Renal cortex interstitium (tissue), 11 donors: ENCODE data around the gene SRCIN1. TPM values are rescaled to one million over a fixed set of nuclear protein-coding genes. Genes with fewer than 3 reads are reported as not detected.

Experiments used
- DNase-seq, 11 donors: peaks; one replicate each; pipeline ENCODE4 v3.0.0-alpha.2; 2013; ENCODE audit warnings: low read depth in 9 of 11, low spot score in 4 of 11; ENCODE audit errors: extremely low read depth in 1 of 11
- polyA plus RNA-seq, 3 donors: library from polyadenylated mRNA; unstranded; fragments of 120-200 nt; gene quantifications; one replicate each; pipeline ENCODE4 v1.2.1, GENCODE V29; 2013; ENCODE audit not compliant: insufficient read length in 3 of 3

The SRCIN1 gene
- polyA plus RNA-seq, 3 donors, result 3.0 to 6.9 (median 5.3) TPM

GRCh38 chr17:38587203-38587602 lies 18.5 kb downstream of the SRCIN1 start:
- no peak for DNase-seq

DNA sequence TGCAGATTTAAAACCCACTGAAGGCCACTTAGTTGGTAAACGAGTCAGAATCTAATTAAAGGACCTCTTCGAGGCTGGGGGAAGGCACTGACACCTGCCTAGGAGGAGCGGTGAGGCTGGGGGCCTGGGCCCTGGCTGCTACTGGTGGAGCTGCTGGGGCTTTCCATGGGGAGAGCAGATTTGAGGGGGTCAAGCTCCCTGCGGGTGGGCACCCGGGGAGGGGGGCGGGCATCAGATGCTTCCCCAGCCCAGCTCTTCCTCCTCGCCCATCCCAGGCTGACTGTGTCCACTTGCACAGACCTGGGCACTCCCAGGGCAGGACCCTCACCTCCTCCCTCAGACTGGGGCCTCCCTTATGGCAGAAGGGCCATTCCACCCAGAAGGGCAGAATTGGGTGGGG lies 19.0 kb downstream of the SRCIN1 start:
- no peak for DNase-seq

GRCh38 chr17:38585918-38586529 lies 19.7 kb downstream of the SRCIN1 start:
- DNase-seq, result no peak

DNA sequence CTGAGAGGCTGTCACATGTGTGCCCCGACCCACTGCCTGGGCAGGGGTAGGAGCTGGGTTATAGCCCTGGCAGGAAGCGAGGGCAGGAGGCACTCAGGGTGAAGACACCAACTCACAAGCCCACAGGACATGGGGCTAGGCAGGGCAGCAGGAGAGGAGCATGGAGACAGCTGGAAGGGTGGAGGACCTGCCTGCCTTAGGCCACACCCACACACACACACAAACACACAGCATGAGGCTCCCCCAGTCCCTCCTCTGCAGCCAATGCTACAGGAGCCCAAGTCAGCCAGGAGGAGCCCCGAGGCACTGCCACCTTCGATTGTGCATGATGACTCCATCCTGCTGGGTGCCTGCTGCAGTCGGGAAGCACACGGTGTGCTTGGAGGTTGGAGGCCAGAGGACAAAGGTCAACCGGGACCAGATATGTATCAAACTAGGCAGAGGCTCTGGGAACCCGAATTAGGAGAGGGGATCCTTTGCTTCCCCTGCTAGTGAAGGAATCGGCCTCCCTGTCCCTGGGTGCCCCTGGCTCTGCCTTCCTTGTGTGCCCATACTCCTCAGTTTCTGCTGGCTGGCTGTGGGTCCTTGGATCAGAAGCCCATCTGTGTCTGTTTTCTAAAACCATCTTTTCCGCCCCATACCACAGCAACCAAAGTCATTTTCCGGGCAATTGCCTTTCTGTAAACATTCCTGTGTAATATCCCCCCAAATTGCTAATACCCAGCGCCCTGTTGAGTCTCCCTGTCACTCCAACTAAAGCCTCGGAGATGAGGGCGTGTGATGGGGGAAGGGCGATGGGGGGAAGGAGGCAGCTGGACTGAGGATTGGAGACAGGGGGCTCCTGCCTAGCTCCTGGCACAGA lies 20.5 kb downstream of the SRCIN1 start:
- no peak for DNase-seq

- DNase-seq, result no peak
These were observed 21.3 kb downstream of the SRCIN1 start for GRCh38 chr17:38584350-38584925.

GRCh38 chr17:38583828-38584349 lies 21.9 kb downstream of the SRCIN1 start:
- DNase-seq, result no peak

- no peak for DNase-seq
These were observed 22.6 kb downstream of the SRCIN1 start for GRCh38 chr17:38583176-38583575.

DNA sequence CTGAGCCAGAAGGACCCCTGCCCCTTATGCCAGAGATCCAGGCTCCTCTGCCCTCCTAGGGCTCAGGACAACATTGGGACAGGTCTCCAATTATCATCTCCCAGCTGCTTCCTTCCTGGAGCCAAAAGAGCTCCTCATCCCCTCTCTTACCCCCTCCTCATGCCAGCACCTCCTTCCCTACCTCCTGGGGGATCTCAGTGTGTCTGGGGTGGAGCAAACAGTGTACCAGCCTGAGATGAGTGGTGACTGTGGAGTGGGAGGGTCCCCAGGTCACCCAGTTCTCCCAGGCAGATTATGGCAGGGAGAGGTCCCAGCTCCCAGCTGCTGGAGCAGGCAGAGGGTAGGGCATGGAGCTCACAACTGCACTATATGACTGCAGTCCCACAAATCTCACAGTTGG lies 23.7 kb downstream of the SRCIN1 start:
- no peak for DNase-seq

GRCh38 chr17:38579934-38580333 lies 25.8 kb downstream of the SRCIN1 start:
- DNase-seq, result no peak

- no peak for DNase-seq
These were observed 26.7 kb downstream of the SRCIN1 start for GRCh38 chr17:38579083-38579480.

GRCh38 chr17:38578229-38579082 lies 27.3 kb downstream of the SRCIN1 start:
- no peak for DNase-seq

- no peak for DNase-seq
These were observed 28.0 kb downstream of the SRCIN1 start for GRCh38 chr17:38577645-38578173.

- no peak for DNase-seq
These were observed 28.5 kb downstream of the SRCIN1 start for GRCh38 chr17:38577244-38577643.

DNA sequence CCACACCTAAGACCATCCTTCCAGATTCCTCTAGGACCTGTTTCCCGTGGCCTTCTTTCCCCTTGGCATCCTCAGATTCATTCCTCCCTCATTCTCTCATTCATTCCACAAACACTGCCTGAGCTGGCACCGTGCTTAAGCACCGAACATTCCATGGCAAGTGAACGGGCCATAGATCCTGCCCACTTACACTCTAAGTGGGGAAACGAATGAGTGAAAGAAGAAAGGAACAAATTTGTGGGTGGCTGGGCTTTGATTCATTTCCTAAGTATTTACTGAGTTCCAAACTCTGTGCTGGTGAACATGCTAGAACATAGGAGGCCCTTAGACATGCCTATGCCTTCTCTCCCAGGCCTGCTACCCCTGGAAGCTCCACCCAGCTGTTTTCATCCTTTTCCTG lies 30.0 kb downstream of the SRCIN1 start:
- DNase-seq, result no peak

GRCh38 chr17:38574712-38575111 lies 31.0 kb downstream of the SRCIN1 start:
- DNase-seq, result no peak

DNA sequence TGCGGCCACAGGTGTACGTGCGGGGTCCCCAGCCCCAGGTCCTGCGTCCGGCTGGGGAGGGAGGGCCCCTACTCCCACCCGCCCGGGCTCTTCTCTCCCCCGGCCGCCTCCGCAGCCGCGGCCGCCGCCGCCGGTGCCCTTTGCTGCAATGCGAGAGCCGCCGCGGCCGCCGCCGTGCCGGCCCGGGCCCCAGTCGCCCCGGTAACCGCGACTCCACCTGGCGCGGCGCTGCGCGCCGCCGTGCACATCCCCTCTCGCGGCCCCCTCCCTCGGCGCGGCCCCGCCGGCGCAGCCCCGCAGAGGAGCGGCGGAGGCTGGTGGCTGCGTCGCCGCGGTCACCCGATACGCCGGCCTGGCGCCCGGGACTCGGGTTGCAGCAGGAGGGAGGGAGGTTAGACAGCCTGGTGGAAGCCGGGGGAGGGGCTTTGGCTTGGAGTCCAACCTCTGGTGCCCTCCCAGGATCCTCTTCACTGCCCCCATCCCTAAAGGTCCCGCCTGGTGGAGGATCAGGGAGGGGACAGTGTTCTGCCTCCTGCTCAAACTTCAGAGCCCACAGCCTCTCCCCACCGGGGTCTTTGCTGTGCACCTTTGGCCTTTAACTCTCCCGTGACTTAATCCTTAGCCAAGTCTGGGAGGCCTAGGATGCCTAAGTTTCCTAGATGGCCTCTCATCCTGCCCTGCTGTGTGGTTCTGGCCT lies 32.9 kb downstream of the SRCIN1 start:
- peak in 7 of 11 donors; percentile 46 to 60 (median 55) for DNase-seq

- DNase-seq, result no peak
These were observed 33.7 kb downstream of the SRCIN1 start for GRCh38 chr17:38571833-38572668.
